HG03159 (cell line): ENCODE results near the gene LARP1B.
"Not testable (repeated sequence)": the region's sequence is repeated elsewhere in the genome, so short reads cannot be mapped to it uniquely, and the experiment has no call there.

ENCODE experiments used
- ATAC-seq: cut with Tn5 transposase; IDR thresholded peaks from one replicate; pipeline ENCODE4 v1.9.1; 2021; ENCODE audit warnings: mild to moderate bottlenecking, moderate library complexity; ENCODE audit not compliant: unreplicated experiment

Gene LARP1B

GRCh38 chr4:128060699-128061565 lies at the start of gene LARP1B:
TSS of gene LARP1B (plus strand) at chr4:128061312. CDS start at chr4:128074952, 13,640 bp downstream.
- peak; percentile 92 for ATAC-seq

- no peak for ATAC-seq
Observed at GRCh38 chr4:128025319-128025718, 35.8 kb upstream of the LARP1B start.

GRCh38 chr4:128029907-128030306 lies 31.2 kb upstream of the LARP1B start:
- no peak for ATAC-seq

- ATAC-seq = no peak
Observed at GRCh38 chr4:128031756-128032384, 29.2 kb upstream of the LARP1B start.

GRCh38 chr4:128039568-128039967 lies 21.5 kb upstream of the LARP1B start:
- no peak for ATAC-seq

GRCh38 chr4:128047019-128047418 lies 14.1 kb upstream of the LARP1B start:
- ATAC-seq = not testable (repeated sequence)

GRCh38 chr4:128047514-128047913 lies 13.6 kb upstream of the LARP1B start:
- not testable (repeated sequence) for ATAC-seq

- ATAC-seq = not testable (repeated sequence)
Observed at GRCh38 chr4:128051229-128051628, 9.9 kb upstream of the LARP1B start.

- ATAC-seq = not testable (repeated sequence)
Observed at GRCh38 chr4:128054907-128055306, 6.2 kb upstream of the LARP1B start.

GRCh38 chr4:128055441-128056206 lies 5.5 kb upstream of the LARP1B start:
- not testable (repeated sequence) for ATAC-seq

- ATAC-seq = no peak
Observed at GRCh38 chr4:128056396-128056795, 4.7 kb upstream of the LARP1B start.

- ATAC-seq = no peak
Observed at GRCh38 chr4:128060121-128060698, 902 bp upstream of the LARP1B start.

- ATAC-seq = peak; percentile 45
Observed at GRCh38 chr4:128061566-128062536, 739 bp downstream of the LARP1B start.

- not testable (repeated sequence) for ATAC-seq
Observed at GRCh38 chr4:128066453-128066820, 5.3 kb downstream of the LARP1B start.

GRCh38 chr4:128068918-128069317 lies 7.8 kb downstream of the LARP1B start:
- peak; percentile 63 for ATAC-seq

GRCh38 chr4:128076464-128076863 lies 15.4 kb downstream of the LARP1B start:
- ATAC-seq = no peak

- not testable (repeated sequence) for ATAC-seq
Observed at GRCh38 chr4:128095293-128095692, 34.2 kb downstream of the LARP1B start.

GRCh38 chr4:128107766-128108165 lies 46.7 kb downstream of the LARP1B start:
- ATAC-seq = no peak

GRCh38 chr4:128123036-128123435 lies 61.9 kb downstream of the LARP1B start:
- no peak for ATAC-seq

- ATAC-seq = no peak
Observed at GRCh38 chr4:128130621-128131020, 69.5 kb downstream of the LARP1B start.
